ENCODE measurements around the gene NACA.
A peak's percentile ranks its signal among the peaks of the same experiment; 100 is the strongest.

The NACA gene

DNA sequence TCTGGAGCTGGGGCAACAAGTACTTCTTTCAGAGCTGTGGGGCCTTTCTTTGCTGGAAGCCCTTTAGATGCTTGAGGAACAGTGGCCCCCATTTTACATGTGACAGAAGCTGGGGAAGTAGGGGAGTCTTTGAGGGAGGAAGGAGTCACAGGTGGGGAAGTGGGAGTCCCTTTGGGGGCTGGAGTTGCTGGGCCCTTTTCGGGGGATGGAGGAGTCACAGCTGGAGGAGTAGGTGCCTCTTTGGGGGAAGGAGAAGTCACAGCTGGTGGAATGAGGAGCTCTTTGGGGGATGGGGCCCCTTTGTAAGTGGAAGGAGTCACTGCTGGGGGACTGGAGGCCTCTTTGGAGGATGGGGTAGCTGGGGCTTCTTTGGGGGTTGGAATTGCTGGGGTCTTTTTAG lies 8.6 kb downstream of the NACA start:
- Histone ChIP-seq H3K9me3 (replicated peaks; ENCODE audit: insufficient read depth, low read length) (no peaks in the 10 kb centered on the region), H3K27ac (ENCODE audit: low read length) (peak overlapping the region; percentile 95), H3K27me3 (replicated peaks; ENCODE audit: insufficient read depth, low read length) (no peaks in the 10 kb centered on the region), H3K9ac (ENCODE audit: low read length) (peak overlapping the region; percentile 64; the same call in 1 of the 2 replicates), H3K4me3 (ENCODE audit: low read length) (peak overlapping the region; percentile 9; the same call in 1 of the 2 replicates), H3F3A (ENCODE audit: insufficient read depth, low read length) (peaks cover 85% of the 10 kb centered on the region), H3K9me2 (replicated peaks; ENCODE audit: insufficient read depth, low read length) (no peaks in the 10 kb centered on the region), H3K79me2 (ENCODE audit: low read length) (peaks cover 82% of the 10 kb centered on the region), H2AFZ (ENCODE audit: low read length) (no peak overlapping the region), H3K4me1 (ENCODE audit: low read length) (peaks cover 85% of the 10 kb centered on the region), H3K4me2 (ENCODE audit: low read depth, low read length) (peak overlapping the region; percentile 53), H4K20me1 (ENCODE audit: insufficient read depth, low read length) (peaks cover 43% of the 10 kb centered on the region), H3K36me3 (replicated peaks; ENCODE audit: insufficient read depth, low read length) (peaks cover 10% of the 10 kb centered on the region)
- DNase-seq = no peak
- TF ChIP-seq CTCF (IDR thresholded peaks at IDR 0.05; ENCODE audit: low read length) = no peak
- TF ChIP-seq EZH2phosphoT487 (IDR thresholded peaks at IDR 0.05; ENCODE audit: low read length) = no peak
- no peak for TF ChIP-seq EZH2 (optimal IDR thresholded peaks at IDR 0.05; ENCODE audit: low read depth, low read length)

DNA sequence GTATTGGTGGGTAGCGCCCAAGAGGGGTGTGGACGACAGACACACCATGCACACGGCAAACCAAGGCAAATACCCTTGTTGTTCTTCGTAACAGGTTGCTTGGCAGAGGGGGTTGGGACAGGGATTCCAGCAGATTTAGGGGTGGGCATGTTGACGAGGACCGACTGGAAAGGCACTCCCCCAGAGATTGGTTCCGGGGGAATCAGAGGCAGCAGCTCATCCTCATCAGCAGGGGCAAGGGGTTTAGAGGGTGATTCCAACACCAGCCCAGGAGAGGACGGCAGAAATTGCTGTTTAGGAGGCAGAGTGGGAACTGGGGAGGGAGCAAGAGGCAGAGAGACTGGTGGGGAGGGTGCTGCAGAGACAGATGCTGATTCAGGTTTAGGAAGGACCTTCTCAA lies 9.3 kb downstream of the NACA start:
- no peaks in the 10 kb centered on the region for H3K9me2 ChIP-seq (replicated peaks; ENCODE audit: insufficient read depth, low read length)
- H4K20me1 ChIP-seq (ENCODE audit: insufficient read depth, low read length) = peaks cover 37% of the 10 kb centered on the region
- H3K36me3 ChIP-seq (replicated peaks; ENCODE audit: insufficient read depth, low read length) = peaks cover 13% of the 10 kb centered on the region
- TF ChIP-seq EZH2 (optimal IDR thresholded peaks at IDR 0.05; ENCODE audit: low read depth, low read length) (no peak), CTCF (IDR thresholded peaks at IDR 0.05; ENCODE audit: low read length) (no peak), EZH2phosphoT487 (IDR thresholded peaks at IDR 0.05; ENCODE audit: low read length) (no peak)
- peaks cover 78% of the 10 kb centered on the region for H3K4me1 ChIP-seq (ENCODE audit: low read length)
- peak overlapping the region; percentile 53 for H3K4me2 ChIP-seq (ENCODE audit: low read depth, low read length)
- peaks cover 75% of the 10 kb centered on the region for H3K79me2 ChIP-seq (ENCODE audit: low read length)
- H3K9me3 ChIP-seq (replicated peaks; ENCODE audit: insufficient read depth, low read length) = no peaks in the 10 kb centered on the region
- H3K9ac ChIP-seq (ENCODE audit: low read length) = peak overlapping the region; percentile 64; the same call in 1 of the 2 replicates
- H3K27me3 ChIP-seq (replicated peaks; ENCODE audit: insufficient read depth, low read length) = no peaks in the 10 kb centered on the region
- peak overlapping the region; percentile 95 for H3K27ac ChIP-seq (ENCODE audit: low read length)
- H3K4me3 ChIP-seq (ENCODE audit: low read length) = peak overlapping the region; percentile 0; the same call in 1 of the 2 replicates
- DNase-seq = no peak
- H2AFZ ChIP-seq (ENCODE audit: low read length) = no peak overlapping the region
- peaks cover 85% of the 10 kb centered on the region for H3F3A ChIP-seq (ENCODE audit: insufficient read depth, low read length)

DNA sequence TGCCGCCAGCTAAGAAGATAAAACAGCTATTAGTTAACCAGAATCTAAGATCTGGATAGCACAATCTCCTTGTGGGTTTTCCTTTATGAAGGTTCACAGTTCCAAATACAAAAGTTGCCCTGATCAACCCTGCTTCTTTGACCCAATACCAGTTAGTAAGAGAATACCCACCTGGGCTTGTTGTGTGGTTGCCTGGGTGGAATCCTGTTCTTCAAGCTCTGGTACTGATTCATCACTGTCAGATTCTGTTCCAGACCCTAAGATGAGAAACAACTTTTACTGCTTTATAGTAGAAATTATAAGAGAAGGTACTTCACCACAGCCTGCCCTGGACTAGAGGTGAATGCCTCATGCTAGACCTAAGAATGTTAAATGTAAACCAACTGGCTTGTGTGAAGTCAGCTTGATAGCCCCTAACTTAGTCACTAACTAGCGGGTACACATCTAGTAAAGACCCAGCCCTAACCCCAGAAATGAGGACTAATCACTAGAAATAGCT lies 10.6 kb downstream of the NACA start:
- no peaks in the 10 kb centered on the region for H3K9me3 ChIP-seq (replicated peaks; ENCODE audit: insufficient read depth, low read length)
- peak; percentile 55 for DNase-seq
- H2AFZ ChIP-seq (ENCODE audit: low read length) = no peak overlapping the region
- peaks cover 13% of the 10 kb centered on the region for H3K36me3 ChIP-seq (replicated peaks; ENCODE audit: insufficient read depth, low read length)
- peaks cover 82% of the 10 kb centered on the region for H3F3A ChIP-seq (ENCODE audit: insufficient read depth, low read length)
- TF ChIP-seq EZH2phosphoT487 (IDR thresholded peaks at IDR 0.05; ENCODE audit: low read length) (no peak), EZH2 (optimal IDR thresholded peaks at IDR 0.05; ENCODE audit: low read depth, low read length) (no peak), CTCF (IDR thresholded peaks at IDR 0.05; ENCODE audit: low read length) (no peak)
- H3K9me2 ChIP-seq (replicated peaks; ENCODE audit: insufficient read depth, low read length) = no peaks in the 10 kb centered on the region
- H3K27ac ChIP-seq (ENCODE audit: low read length) = peak overlapping the region; percentile 95
- peaks cover 23% of the 10 kb centered on the region for H4K20me1 ChIP-seq (ENCODE audit: insufficient read depth, low read length)
- peak overlapping the region; percentile 64 for H3K9ac ChIP-seq (ENCODE audit: low read length)
- peaks cover 62% of the 10 kb centered on the region for H3K79me2 ChIP-seq (ENCODE audit: low read length)
- H3K4me1 ChIP-seq (ENCODE audit: low read length) = peaks cover 65% of the 10 kb centered on the region
- 0 out of 2 replicates have a peak overlapping the region, but pooled peaks have one; percentile 0 for H3K4me3 ChIP-seq (ENCODE audit: low read length)
- no peaks in the 10 kb centered on the region for H3K27me3 ChIP-seq (replicated peaks; ENCODE audit: insufficient read depth, low read length)
- H3K4me2 ChIP-seq (ENCODE audit: low read depth, low read length) = peak overlapping the region; percentile 53

All from MM.1S (cell line).